Astrocyte of the spinal cord (primary cell): ENCODE measurements around the gene PRAMEF18.
"Not testable (repeated sequence)": the region's sequence is repeated elsewhere in the genome, so short reads cannot be mapped to it uniquely, and the experiment has no call there.

Experiments used
- DNase-seq: peaks from one replicate; pipeline ENCODE4 v3.0.0; 2011; ENCODE audit warnings: low read depth, low spot score
- H3K4me3 ChIP-seq: 2 replicates; pipeline ENCODE4 v1.5.1; 2011; ENCODE audit warnings: low read depth, mild to moderate bottlenecking, low read length, moderate library complexity
- in situ Hi-C: cut with HindIII; loops from 2 replicates; pipeline ENCODE4 v1.10.0; 2017; ENCODE audit warnings: low sequenced_read_pairs

Gene PRAMEF18

GRCh38 chr1:13225675-13226204 is at the start of gene PRAMEF18:
Gene PRAMEF18, minus strand, starts transcription at chr1:13226154. Its CDS starts 48 bp downstream, at chr1:13226106.
- H3K4me3 ChIP-seq, DNase-seq, in situ Hi-C loops: not testable (repeated sequence)

GRCh38 chr1:13265124-13265523 is 39.2 kb upstream of the PRAMEF18 start:
- H3K4me3 ChIP-seq, DNase-seq, in situ Hi-C loops: not testable (repeated sequence)

- H3K4me3 ChIP-seq, DNase-seq, in situ Hi-C loops: not testable (repeated sequence)
Measured at GRCh38 chr1:13253898-13254297, 27.9 kb upstream of the PRAMEF18 start, which contains the start of gene PRAMEF5. Gene PRAMEF5, plus strand, starts transcription at chr1:13254198. Its CDS starts 5,071 bp downstream, at chr1:13259269.

- in situ Hi-C loops, H3K4me3 ChIP-seq, DNase-seq: not testable (repeated sequence)
Measured at GRCh38 chr1:13247122-13247521, 21.2 kb upstream of the PRAMEF18 start.

- H3K4me3 ChIP-seq, in situ Hi-C loops, DNase-seq: not testable (repeated sequence)
Measured at GRCh38 chr1:13246554-13246871, 20.6 kb upstream of the PRAMEF18 start.

- in situ Hi-C loops, DNase-seq, H3K4me3 ChIP-seq: not testable (repeated sequence)
Measured at GRCh38 chr1:13245841-13246553, 20.0 kb upstream of the PRAMEF18 start.

- DNase-seq, in situ Hi-C loops, H3K4me3 ChIP-seq: not testable (repeated sequence)
Measured at GRCh38 chr1:13243536-13244263, 17.7 kb upstream of the PRAMEF18 start.

- DNase-seq, in situ Hi-C loops, H3K4me3 ChIP-seq: not testable (repeated sequence)
Measured at GRCh38 chr1:13239633-13240032, 13.7 kb upstream of the PRAMEF18 start.

- H3K4me3 ChIP-seq, DNase-seq, in situ Hi-C loops: not testable (repeated sequence)
Measured at GRCh38 chr1:13237572-13237971, 11.6 kb upstream of the PRAMEF18 start.

GRCh38 chr1:13234057-13234456 is 8.1 kb upstream of the PRAMEF18 start:
- in situ Hi-C loops, DNase-seq, H3K4me3 ChIP-seq: not testable (repeated sequence)

- in situ Hi-C loops, DNase-seq, H3K4me3 ChIP-seq: not testable (repeated sequence)
Measured at GRCh38 chr1:13232056-13232455, 6.1 kb upstream of the PRAMEF18 start.

GRCh38 chr1:13231061-13231750 is 5.3 kb upstream of the PRAMEF18 start:
- H3K4me3 ChIP-seq, DNase-seq, in situ Hi-C loops: not testable (repeated sequence)

- H3K4me3 ChIP-seq, in situ Hi-C loops, DNase-seq: not testable (repeated sequence)
Measured at GRCh38 chr1:13230601-13231000, 4.6 kb upstream of the PRAMEF18 start.

GRCh38 chr1:13230096-13230495 is 4.1 kb upstream of the PRAMEF18 start:
- DNase-seq, H3K4me3 ChIP-seq, in situ Hi-C loops: not testable (repeated sequence)
